Effector memory CD4-positive, alpha-beta T cell (primary cell): Measurements from ENCODE around the gene ETNK1.
"Not testable (repeated sequence)": the region's sequence is repeated elsewhere in the genome, so short reads cannot be mapped to it uniquely, and the experiment has no call there.

Source experiments
- DNase-seq, 3 donors: peaks; one replicate each; pipeline ENCODE4 v3.0.0-alpha.2; 2020
- H3K27ac ChIP-seq: 2 replicates; pipeline ENCODE4 v1.7.0; 2013; ENCODE audit warnings: mild to moderate bottlenecking, low read length, moderate library complexity; ENCODE audit not compliant: insufficient read depth, poor library complexity, severe bottlenecking
- H3K27me3 ChIP-seq: replicated peaks from 2 replicates; pipeline ENCODE4 v1.7.0; 2013; ENCODE audit warnings: mild to moderate bottlenecking, low read length; ENCODE audit not compliant: insufficient read depth, control insufficient read depth, poor library complexity, severe bottlenecking
- H3K36me3 ChIP-seq: 2 replicates; pipeline ENCODE4 v1.7.0; 2013; ENCODE audit warnings: mild to moderate bottlenecking, low read length, moderate library complexity; ENCODE audit not compliant: control insufficient read depth, insufficient read depth
- H3K4me1 ChIP-seq: 2 replicates; pipeline ENCODE4 v1.7.0; 2013; ENCODE audit warnings: low read length, mild to moderate bottlenecking; ENCODE audit not compliant: control insufficient read depth, insufficient read depth, poor library complexity, severe bottlenecking
- H3K4me3 ChIP-seq: 2 replicates; pipeline ENCODE4 v1.7.0; 2013; ENCODE audit warnings: low read length, low read depth, mild to moderate bottlenecking; ENCODE audit not compliant: insufficient read depth, poor library complexity, severe bottlenecking
- H3K9me3 ChIP-seq: 2 replicates; pipeline ENCODE4 v1.7.0; 2013; ENCODE audit warnings: mild to moderate bottlenecking, low read length, moderate library complexity; ENCODE audit not compliant: control insufficient read depth
- total RNA-seq, 3 donors: gene quantifications; one replicate each; lab custom pipeline; 2026; lab: John Stamatoyannopoulos, UW

ETNK1 gene, protein sequence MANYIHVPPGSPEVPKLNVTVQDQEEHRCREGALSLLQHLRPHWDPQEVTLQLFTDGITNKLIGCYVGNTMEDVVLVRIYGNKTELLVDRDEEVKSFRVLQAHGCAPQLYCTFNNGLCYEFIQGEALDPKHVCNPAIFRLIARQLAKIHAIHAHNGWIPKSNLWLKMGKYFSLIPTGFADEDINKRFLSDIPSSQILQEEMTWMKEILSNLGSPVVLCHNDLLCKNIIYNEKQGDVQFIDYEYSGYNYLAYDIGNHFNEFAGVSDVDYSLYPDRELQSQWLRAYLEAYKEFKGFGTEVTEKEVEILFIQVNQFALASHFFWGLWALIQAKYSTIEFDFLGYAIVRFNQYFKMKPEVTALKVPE
- total RNA-seq, result 50.3 to 58.9 (median 56.2) reads per million in 3 donors

DNA sequence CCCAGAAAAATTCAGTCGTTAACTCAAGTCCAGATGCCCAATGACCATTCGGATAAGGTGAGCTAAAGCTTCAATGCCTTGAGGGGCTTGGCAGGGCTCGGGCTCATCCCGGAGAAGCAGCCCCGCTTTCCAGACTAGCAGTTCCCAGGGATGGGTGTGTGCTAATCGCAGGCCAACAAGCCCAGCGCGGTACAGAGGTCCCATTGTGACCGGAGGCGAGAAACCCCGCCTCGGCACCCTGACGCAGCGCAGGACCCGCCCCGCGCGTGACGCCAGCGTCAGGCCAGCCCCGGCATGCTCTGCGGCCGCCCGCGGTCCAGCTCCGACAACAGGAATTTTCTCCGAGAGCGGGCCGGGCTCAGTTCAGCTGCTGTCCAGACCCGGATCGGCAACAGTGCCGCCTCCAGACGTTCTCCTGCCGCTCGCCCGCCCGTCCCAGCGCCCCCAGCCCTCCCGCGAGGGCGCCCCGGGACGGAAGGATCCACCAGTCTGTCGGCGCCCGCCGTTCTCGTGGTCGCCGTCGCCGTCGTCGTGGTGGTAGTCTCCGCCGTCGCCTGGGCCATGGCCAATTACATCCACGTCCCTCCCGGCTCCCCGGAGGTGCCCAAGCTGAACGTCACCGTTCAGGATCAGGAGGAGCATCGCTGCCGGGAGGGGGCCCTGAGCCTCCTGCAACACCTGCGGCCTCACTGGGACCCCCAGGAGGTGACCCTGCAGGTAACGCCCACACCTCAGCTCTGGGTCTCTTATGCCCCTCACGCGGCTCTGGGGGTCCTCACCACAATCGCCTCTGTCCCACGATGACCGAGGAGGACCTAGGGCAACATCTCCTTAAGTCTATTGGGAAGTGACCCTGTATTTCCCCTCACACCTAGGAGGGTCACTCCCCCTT lies at the start of gene ETNK1:
Gene ETNK1, plus strand, starts transcription at position 302 of the 892 bp plus-strand sequence. Its CDS starts 260 bp downstream, at position 562.
- DNase-seq, result peak; percentile 70 to 79 (median 73)
- Histone ChIP-seq H3K27ac (peak within 1 kb of the TSS; percentile 84), H3K36me3 (no peaks in the 10 kb centered on the region), H3K4me3 (peak within 1 kb of the TSS; percentile 88), H3K27me3 (no peaks in the 10 kb centered on the region), H3K9me3 (no peaks in the 10 kb centered on the region), H3K4me1 (peaks cover 7% of the 10 kb centered on the region)

DNA sequence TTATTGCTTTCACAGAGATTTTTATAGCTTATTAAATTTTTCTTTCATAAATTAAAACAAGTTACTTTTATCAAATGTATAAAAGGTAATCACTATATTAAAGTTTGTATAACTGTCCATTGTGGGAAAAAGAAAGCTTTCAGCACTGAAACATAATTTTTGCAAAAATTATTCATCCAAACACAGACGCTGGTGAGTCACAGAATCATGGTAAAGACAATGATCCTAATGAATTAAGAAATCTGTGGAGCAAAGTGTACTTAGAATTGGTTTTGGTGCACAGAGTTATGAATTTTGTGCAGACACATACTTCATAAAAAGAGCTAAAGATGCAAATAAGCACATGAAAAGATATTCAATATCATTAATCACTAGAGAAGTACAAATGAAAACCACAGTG lies 48.9 kb upstream of the ETNK1 start:
- Histone ChIP-seq H3K4me1 (no peaks in the 10 kb centered on the region), H3K36me3 (no peaks in the 10 kb centered on the region), H3K9me3 (no peaks in the 10 kb centered on the region), H3K27ac (no peak overlapping the region), H3K4me3 (no peak overlapping the region), H3K27me3 (no peaks in the 10 kb centered on the region)
- no peak for DNase-seq

DNA sequence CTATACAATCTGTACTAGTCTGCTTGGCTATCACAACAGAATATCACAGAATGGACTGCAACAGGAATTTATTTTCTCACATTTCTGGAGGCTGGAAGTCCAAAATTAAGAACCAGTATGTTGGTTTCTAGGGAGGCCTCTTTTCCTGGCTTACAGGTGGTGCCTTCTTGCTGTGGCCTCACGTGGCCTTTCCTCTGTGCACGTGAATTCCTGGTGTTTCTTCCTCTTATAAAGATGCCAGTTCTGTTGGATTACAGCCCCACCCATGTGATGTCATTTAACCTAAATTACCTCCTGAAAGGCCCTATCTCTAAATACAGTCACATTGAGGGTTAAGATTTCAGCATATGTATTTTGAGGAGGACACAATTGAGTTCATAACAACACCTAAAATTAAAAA lies 48.5 kb upstream of the ETNK1 start:
- Histone ChIP-seq H3K27me3 (no peaks in the 10 kb centered on the region), H3K4me1 (no peaks in the 10 kb centered on the region), H3K36me3 (no peaks in the 10 kb centered on the region), H3K4me3 (no peak overlapping the region), H3K9me3 (no peaks in the 10 kb centered on the region), H3K27ac (no peak overlapping the region)
- no peak for DNase-seq

DNA sequence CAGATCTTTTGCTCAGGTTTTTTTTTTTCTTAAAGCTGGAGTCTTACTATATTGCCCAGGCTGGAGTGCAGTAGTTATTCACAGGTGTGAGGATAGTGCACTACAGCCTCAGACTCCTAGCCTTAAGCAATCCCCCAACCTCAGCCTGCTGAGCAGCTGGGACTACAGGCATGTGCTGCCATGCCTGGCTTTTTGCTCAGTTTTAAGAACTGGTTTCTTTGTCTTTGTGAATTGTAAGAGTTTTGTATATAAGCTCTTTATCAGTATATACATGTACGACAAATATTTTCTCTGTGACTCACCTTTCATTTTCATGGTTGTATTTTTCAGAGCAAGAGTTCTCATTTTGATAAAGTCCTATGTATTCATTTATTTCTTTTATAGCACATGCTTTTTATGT lies 47.3 kb upstream of the ETNK1 start:
- Histone ChIP-seq H3K27ac (no peak overlapping the region), H3K4me3 (no peak overlapping the region), H3K27me3 (no peaks in the 10 kb centered on the region), H3K9me3 (no peaks in the 10 kb centered on the region), H3K4me1 (no peaks in the 10 kb centered on the region), H3K36me3 (no peaks in the 10 kb centered on the region)
- DNase-seq, result no peak

DNA sequence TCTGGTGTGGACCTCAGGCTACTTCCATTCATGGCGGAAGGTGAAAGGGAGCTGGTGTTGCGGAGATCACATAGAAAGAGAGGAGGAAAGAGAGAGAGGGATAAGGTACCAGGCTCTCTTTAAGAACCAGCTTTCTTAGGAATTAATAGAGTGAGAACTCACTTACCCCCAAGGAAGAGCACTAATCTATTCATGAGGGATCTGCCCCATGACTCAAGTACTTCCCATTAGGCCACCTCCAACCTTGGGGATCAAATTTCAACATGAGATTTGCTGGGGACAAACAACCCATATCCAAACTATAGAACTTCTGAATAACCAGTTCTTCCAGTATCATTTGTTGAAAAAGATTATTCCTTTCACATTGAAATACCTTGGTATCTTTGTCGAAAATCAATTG lies 46.6 kb upstream of the ETNK1 start:
- Histone ChIP-seq H3K27me3 (no peaks in the 10 kb centered on the region), H3K9me3 (no peaks in the 10 kb centered on the region), H3K4me3 (no peak overlapping the region), H3K27ac (no peak overlapping the region), H3K4me1 (no peaks in the 10 kb centered on the region), H3K36me3 (no peaks in the 10 kb centered on the region)
- no peak for DNase-seq

DNA sequence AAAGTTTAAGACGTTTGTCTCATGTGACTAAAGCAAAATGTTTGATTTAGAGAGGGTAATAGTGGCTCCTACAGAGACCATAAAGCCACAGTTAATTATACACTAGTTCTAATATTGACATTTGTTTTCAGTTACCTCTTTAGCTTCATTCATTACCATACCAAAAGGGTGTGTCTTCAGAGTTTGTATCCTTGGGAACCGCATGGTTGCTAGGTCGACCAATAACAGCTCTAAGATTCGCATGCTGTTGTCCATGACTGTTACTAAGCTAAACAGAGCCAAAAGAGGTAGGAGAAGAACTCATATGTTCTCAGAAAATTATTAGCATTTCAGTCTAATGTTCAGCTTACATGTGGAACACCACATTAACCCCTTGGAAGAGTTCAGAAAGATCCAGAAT lies 36.2 kb upstream of the ETNK1 start:
- H3K27ac ChIP-seq, result no peak overlapping the region
- H3K4me3 ChIP-seq, result no peak overlapping the region
- H3K27me3 ChIP-seq, result no peaks in the 10 kb centered on the region
- H3K4me1 ChIP-seq, result no peaks in the 10 kb centered on the region
- no peaks in the 10 kb centered on the region for H3K9me3 ChIP-seq
- no peak for DNase-seq
- H3K36me3 ChIP-seq, result no peaks in the 10 kb centered on the region

DNA sequence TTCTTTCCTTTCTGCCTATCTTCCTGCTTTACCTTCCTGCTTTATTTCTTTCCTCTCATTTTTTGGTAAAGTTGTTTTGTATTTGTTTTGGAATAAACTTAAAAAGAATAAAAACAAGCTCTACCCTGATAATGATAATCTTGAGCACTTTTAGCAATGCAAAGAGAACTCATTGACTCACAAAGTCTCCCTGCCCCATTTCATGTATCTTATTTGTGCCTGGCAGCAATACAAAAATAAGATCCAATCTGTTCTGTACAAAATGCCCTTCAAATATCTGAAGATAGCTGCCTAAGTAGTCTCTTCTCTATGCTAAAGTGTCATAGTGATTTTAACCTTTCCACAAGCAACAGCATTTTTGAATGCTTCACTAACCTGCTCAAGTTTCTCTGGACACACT lies 31.1 kb upstream of the ETNK1 start:
- H3K27me3 ChIP-seq, result no peaks in the 10 kb centered on the region
- H3K36me3 ChIP-seq, result no peaks in the 10 kb centered on the region
- no peak overlapping the region for H3K4me3 ChIP-seq
- H3K4me1 ChIP-seq, result no peaks in the 10 kb centered on the region
- H3K27ac ChIP-seq, result no peak overlapping the region
- no peaks in the 10 kb centered on the region for H3K9me3 ChIP-seq
- no peak for DNase-seq

DNA sequence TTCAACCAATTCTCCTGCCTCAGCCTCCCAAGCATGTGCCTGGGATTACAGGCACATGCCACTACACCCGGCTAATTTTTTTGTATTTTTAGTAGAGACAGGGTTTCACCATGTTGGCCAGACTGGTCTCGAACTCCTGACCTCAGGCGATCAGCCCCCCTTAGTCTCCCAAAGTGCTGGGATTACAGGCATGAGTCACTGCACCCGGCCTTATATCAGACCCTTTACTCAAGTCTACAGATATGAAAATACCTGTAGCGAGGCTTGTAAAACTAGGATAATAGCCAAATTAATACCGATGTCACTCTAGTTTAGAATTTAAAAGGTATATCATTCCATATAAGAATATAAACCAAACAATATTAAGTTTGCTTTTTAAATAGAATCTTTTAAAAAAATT lies 27.4 kb upstream of the ETNK1 start:
- not testable (repeated sequence) for H3K36me3 ChIP-seq, H3K27ac ChIP-seq, H3K27me3 ChIP-seq, H3K4me1 ChIP-seq, H3K4me3 ChIP-seq, DNase-seq, H3K9me3 ChIP-seq

DNA sequence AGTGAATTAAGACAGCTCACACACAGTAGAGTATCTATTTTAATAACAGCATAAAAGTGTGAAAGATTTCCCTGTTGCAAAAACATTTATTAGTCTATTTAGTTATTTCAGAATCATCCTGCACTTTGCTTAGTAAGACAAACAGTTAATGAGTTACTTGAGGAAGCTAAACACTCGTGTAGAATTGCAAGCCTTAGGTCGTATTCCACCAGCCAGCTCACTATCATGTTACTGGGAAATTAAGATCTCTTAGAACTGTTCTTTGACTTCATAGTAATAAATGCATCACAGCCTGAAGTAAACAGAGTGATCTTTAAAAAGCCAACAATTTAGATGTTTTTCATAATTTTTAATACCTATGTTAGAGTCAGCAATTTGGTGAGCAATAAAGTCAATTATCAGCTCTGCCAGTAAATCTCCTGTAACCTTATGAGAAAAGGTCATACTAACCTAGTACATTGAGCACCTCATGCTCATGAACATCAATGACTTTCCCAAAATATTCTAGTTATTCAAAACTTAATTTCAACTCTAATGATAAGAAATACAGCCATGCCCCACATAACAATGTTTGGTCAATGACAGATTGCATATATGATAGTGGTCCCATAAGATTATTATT lies 26.7 kb upstream of the ETNK1 start:
- Histone ChIP-seq H3K27ac (no peak overlapping the region), H3K4me3 (no peak overlapping the region), H3K36me3 (no peaks in the 10 kb centered on the region)

DNA sequence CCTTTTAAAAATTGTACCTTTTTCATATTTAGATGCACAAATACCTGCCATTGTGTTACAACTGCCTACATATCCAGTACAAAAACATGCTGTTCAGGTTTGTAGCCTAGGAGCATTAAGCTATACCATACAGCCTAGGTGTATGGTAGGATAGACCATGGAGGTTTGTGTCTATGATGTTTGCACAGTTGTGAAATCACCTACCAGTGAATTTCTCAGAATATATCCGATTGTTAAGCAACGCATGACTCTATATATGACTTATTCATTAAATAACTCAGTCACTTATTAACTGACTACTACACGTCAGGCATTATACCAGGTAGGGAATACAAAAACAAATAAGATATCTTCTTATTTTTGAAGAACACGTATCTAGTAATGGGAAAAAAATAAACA lies 26.2 kb upstream of the ETNK1 start:
- H3K4me1 ChIP-seq, result no peaks in the 10 kb centered on the region
- H3K36me3 ChIP-seq, result no peaks in the 10 kb centered on the region
- DNase-seq, result no peak
- no peak overlapping the region for H3K4me3 ChIP-seq
- H3K9me3 ChIP-seq, result no peaks in the 10 kb centered on the region
- H3K27me3 ChIP-seq, result no peaks in the 10 kb centered on the region
- H3K27ac ChIP-seq, result no peak overlapping the region

More for the DNA sequence above, 26.7 kb upstream of the ETNK1 start:
- Histone ChIP-seq H3K27me3 (no peaks in the 10 kb centered on the region), H3K4me1 (no peaks in the 10 kb centered on the region), H3K9me3 (no peaks in the 10 kb centered on the region)
- no peak for DNase-seq
